Measurements from ENCODE around the gene MFAP4.

GRCh38 chr17:19374136-19374535, 12.9 kb downstream of the MFAP4 start:
- TF ChIP-seq CTCF (IDR thresholded peaks at IDR 0.05) (no peak), POLR2A (IDR thresholded peaks at IDR 0.05) (no peak)

All from lower leg skin (tissue), 3 donors.